ENCODE data around the gene SFXN1. TPM values are rescaled to one million over a fixed set of nuclear protein-coding genes. Genes with fewer than 3 reads are reported as not detected.

The SFXN1 gene
- total RNA-seq, 5 donors from 2014 or later (not counting 1 experiment from before 2014, with no cell fraction given) = 78.8 to 97.0 (median 84.1) TPM

DNA sequence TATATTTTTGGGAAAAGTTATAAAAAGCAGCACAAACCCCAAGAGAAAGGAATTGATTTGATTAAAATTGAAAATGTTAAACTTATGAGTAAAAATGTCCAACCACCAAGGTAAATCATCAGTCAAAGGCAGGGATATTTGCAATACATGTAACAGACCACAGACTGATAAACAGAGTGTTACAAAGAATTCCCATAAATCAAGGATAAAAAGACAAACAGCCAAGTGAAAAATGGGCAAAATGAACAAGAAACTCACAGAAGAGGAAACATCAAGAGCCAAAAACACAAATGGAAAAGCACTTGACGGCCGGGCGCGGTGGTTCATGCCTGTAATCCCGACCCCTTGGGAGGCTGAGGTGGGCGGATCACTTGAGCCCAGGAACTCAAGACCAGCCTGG, 98.2 kb downstream of the SFXN1 start:
- Mint-ChIP-seq H3K36me3 (no peaks in the 10 kb centered on the region), H3K27ac (no peak overlapping the region), H3K4me3 (no peak overlapping the region), H3K4me1 (peaks cover 4 to 6% (median 6%) of the 10 kb centered on the region in 3 donors), H3K9me3 (no peaks in the 10 kb centered on the region), H3K27me3 (peaks cover 0 to 6% of the 10 kb centered on the region in 2 donors)
- ATAC-seq (replicated peaks in 1 of 4) (no peak), DNase-seq (no peak)
- Histone ChIP-seq H3K4me1 (ENCODE audit: control insufficient read depth in 1 of 2, extremely low read depth in 1 of 2, insufficient read depth in 2 of 2, low read length in 2 of 2) (peaks cover 2 to 5% of the 10 kb centered on the region in 2 experiments), H3K27ac (ENCODE audit: low read length) (no peak overlapping the region), H3K36me3 (ENCODE audit: control insufficient read depth in 2 of 2, extremely low read depth in 1 of 2, insufficient read depth in 1 of 2, low read length in 1 of 2) (no peaks in the 10 kb centered on the region), H3K4me3 (ENCODE audit: control insufficient read depth in 1 of 2, extremely low read depth in 1 of 2, low read length in 1 of 2) (no peak overlapping the region), H3K27me3 (replicated peaks in 1 of 2; ENCODE audit: control insufficient read depth in 2 of 2, extremely low read depth in 1 of 2, insufficient read depth in 2 of 2, low read length in 1 of 2) (peaks cover 0 to 14% of the 10 kb centered on the region in 2 experiments), H3K9me3 (no peaks in the 10 kb centered on the region)
- WGBS (ENCODE audit: insufficient coverage) = 60% methylated on average over 1 of the region's 6 CpGs
- ChIA-PET CTCF (no interaction called here), POLR2A (no interaction called here)

Other genes starting within 250 kb of the SFXN1 start
- not detected for gene DRD1, start 34.4 kb upstream of the SFXN1 start, total RNA-seq
- 10 to 100 TPM in 1 of 5 donors, 1 to 10 TPM in 4; 2.9 to 14.4 (median 5.5) TPM for gene HRH2, start 179.5 kb downstream of the SFXN1 start, total RNA-seq

Data from T-cell (primary cell).